ENCODE results near the gene DPY19L2.
A peak's percentile ranks its signal among the peaks of the same experiment; 100 is the strongest.
"Not testable (repeated sequence)": the region's sequence is repeated elsewhere in the genome, so short reads cannot be mapped to it uniquely, and the experiment has no call there.

Gene DPY19L2

GRCh38 chr12:63668028-63668799 is at the start of gene DPY19L2:
Gene DPY19L2 (minus strand): TSS chr12:63668493. CDS start chr12:63668393, 100 bp downstream.
- no peak for TF ChIP-seq CTCF (IDR thresholded peaks at IDR 0.05; ENCODE audit: insufficient read depth, low read depth, low read length, missing control alignments)
- DNase-seq (ENCODE audit: low read depth): peak; percentile 26

DNA sequence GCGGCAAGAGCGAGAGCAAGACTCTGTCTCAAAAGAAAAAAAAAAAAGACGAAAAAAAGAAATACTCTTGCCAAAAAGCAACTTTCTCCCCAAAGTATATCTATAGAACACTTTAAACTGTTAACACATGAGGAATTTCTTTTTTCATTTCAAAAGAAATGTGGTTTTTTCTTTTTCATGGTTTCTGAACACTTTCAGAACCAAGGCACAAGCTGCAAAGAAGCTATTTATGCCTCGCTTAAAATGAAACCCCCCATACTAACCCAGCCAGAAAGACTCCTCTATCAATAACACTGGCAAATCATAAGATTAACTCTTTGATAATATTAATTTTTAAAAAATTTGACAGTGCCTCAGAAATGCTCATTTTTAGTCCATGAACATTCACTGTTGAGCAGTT is 48.6 kb upstream of the DPY19L2 start:
- DNase-seq (ENCODE audit: low read depth): not testable (repeated sequence)

More at GRCh38 chr12:63668028-63668799, at the start of gene DPY19L2:
- peak within 1 kb of the TSS; percentile 61 for H3K4me3 ChIP-seq (ENCODE audit: low read length)

DNA sequence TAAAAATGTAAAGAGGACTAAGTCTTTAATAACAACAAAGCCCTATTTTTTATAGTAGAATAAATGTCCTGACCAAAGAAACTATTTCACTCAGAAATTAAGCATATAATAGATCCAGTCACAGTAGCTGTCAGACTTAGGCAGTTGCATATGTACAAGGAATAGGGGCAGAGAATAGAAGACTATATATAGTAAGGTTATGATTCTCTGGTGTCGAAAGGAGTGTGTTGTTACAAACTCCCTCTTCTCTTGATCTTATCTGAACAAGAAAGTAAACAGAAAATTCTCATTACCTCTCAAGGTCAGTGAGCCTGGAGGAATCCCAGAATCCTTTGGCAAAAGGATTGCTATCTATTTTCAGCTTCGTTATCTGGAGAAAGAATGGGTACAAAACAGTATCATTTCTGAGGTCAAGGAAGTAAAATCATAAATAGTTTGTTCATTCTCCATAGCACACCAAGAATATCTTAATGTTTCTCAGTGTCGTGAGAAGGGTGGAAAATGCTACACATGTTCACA is 46.9 kb upstream of the DPY19L2 start:
- not testable (repeated sequence) for DNase-seq (ENCODE audit: low read depth); H3K4me3 ChIP-seq (ENCODE audit: low read length)

More for the DNA sequence above, 48.6 kb upstream of the DPY19L2 start:
- not testable (repeated sequence) for H3K4me3 ChIP-seq (ENCODE audit: low read length)

GRCh38 chr12:63714409-63714808 is 46.1 kb upstream of the DPY19L2 start:
- not testable (repeated sequence) for DNase-seq (ENCODE audit: low read depth); H3K4me3 ChIP-seq (ENCODE audit: low read length)

- DNase-seq (ENCODE audit: low read depth); H3K4me3 ChIP-seq (ENCODE audit: low read length): not testable (repeated sequence)
Observed at GRCh38 chr12:63713681-63714075, 45.4 kb upstream of the DPY19L2 start.

- DNase-seq (ENCODE audit: low read depth); H3K4me3 ChIP-seq (ENCODE audit: low read length): not testable (repeated sequence)
Observed at GRCh38 chr12:63712979-63713680, 44.8 kb upstream of the DPY19L2 start.

DNA sequence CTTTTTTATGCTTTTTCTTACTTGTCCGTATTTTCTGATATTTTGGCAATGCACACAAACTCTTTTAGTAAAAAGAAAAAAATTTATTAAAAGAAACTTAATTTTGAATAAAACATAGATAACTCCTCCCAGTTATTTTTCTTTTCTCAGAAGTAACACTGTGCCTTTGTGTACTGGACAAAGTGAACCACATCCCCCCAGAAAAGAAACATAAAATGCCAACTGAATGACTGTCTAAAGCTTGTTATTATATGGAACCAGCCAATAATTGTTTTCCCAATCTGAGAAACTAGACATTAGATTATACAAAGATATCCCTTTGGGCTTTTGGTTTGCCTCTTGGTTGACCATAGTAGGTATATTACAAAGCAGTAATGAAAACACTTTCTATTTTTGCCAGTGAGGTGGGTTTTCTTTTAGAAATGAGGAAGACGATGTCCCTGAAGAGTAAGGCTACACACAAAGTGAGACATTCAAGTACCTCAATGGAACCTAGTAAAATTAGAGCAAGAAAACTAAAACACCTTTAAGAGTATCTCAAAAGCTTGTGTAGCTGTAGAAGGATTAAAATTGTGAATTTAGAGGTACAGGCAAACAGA is 44.2 kb upstream of the DPY19L2 start:
- DNase-seq (ENCODE audit: low read depth); H3K4me3 ChIP-seq (ENCODE audit: low read length): not testable (repeated sequence)

DNA sequence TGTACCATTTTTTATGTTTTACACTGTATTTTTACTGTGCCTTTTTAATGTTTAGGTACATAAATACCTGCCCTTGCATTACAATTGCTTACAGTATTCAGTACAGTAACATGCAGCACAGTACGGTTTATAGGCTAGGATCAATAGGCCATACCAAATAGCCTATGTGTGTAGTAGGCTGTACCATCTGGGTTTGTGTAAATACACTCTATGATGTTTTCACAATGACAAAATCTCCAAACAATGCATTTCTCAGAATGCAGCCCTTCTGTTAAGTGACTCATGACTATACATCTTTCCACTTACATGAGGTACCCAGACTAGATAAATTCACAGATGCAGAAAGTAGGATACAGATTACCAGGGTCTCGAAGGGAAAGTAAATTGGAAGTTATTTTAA is 43.0 kb upstream of the DPY19L2 start:
- not testable (repeated sequence) for H3K4me3 ChIP-seq (ENCODE audit: low read length)
- DNase-seq (ENCODE audit: low read depth): peak; percentile 3

DNA sequence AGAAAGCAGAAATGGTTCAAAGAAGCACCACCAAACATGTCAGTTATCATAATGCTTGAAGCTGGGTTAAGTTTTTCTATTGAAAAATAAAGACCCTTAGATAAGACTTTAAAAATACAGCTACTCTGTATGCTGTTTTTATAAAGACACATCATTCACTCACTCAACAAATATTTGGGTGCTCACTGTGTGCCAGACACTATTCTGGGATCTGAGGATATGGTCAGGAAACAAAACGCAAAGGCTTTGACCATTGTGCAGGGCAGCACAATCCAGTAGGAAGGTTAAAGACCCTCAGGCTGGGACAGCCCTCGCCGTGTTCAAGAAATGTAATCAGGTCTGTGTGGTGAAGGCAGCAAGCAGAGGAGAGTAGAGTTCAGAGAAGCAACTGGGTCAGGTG is 38.0 kb upstream of the DPY19L2 start:
- DNase-seq (ENCODE audit: low read depth): no peak
- H3K4me3 ChIP-seq (ENCODE audit: low read length): no peak overlapping the region
- TF ChIP-seq CTCF (IDR thresholded peaks at IDR 0.05; ENCODE audit: insufficient read depth, low read depth, low read length, missing control alignments): no peak

DNA sequence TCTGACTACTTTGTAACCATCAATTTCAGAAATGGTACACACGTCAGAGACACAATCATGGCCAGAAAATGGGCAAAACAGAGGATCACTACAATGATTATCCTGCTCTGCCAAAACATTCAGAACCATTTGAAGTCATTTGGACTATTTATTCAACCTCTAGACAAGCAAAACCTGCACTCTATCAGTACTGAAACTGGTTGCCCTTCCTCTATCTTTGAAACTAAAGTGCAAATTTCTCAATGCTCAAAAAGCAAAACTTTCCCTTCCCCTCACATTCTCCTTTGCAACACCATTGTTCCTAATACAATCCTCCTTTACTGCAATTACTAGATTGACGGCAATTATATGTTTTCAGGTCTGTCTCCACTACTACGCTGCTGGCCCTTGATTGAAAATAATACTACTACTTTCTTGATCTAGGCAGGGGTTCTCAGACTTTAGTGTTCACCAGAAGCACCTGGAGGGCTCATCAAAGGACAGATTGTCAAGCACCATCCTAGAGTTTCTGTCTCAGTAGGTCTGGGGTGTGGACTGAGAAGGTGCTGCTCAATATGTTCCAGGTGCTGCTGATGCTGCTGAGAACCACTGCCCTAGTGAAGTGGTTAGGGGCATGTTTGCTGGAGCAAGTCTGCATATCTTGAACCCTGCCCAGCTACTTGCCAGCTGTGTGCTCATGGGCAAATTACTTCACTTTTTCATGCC is 31.5 kb upstream of the DPY19L2 start:
- DNase-seq (ENCODE audit: low read depth); H3K4me3 ChIP-seq (ENCODE audit: low read length): not testable (repeated sequence)

GRCh38 chr12:63699011-63699410 is 30.7 kb upstream of the DPY19L2 start:
- DNase-seq (ENCODE audit: low read depth); H3K4me3 ChIP-seq (ENCODE audit: low read length): not testable (repeated sequence)

GRCh38 chr12:63690837-63691236 is 22.5 kb upstream of the DPY19L2 start:
- not testable (repeated sequence) for H3K4me3 ChIP-seq (ENCODE audit: low read length); DNase-seq (ENCODE audit: low read depth)

- not testable (repeated sequence) for H3K4me3 ChIP-seq (ENCODE audit: low read length); DNase-seq (ENCODE audit: low read depth)
Observed at GRCh38 chr12:63689141-63689540, 20.8 kb upstream of the DPY19L2 start.

GRCh38 chr12:63686623-63687022 is 18.3 kb upstream of the DPY19L2 start:
- not testable (repeated sequence) for H3K4me3 ChIP-seq (ENCODE audit: low read length); DNase-seq (ENCODE audit: low read depth)

GRCh38 chr12:63685789-63686188 is 17.5 kb upstream of the DPY19L2 start:
- not testable (repeated sequence) for DNase-seq (ENCODE audit: low read depth); H3K4me3 ChIP-seq (ENCODE audit: low read length)

DNA sequence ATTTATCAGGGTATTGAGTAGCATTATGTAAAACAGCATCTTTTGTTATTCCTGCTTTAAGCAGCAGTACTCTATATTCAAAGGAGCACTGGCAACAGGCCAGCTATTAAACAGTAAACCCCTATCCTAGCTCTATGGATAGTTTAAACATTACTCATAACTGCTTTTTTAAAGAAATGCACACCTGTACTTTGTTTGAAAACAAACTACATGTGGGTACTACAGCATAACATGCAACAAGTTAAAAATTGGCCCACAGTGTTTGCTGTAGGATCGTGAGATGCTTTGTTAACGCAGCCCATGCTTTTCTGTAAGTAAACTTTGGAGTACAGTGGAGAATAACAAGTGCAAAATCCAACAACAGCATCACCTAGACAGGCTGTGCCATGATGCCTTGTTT is 14.3 kb upstream of the DPY19L2 start:
- not testable (repeated sequence) for DNase-seq (ENCODE audit: low read depth); H3K4me3 ChIP-seq (ENCODE audit: low read length)
